Hindlimb muscle (tissue), 1 donor: ENCODE results near the gene ITPKB. TPM values are rescaled to one million over a fixed set of nuclear protein-coding genes. Genes with fewer than 3 reads are reported as not detected.
A peak's percentile ranks its signal among the peaks of the same experiment; 100 is the strongest.

Experiments used
- DNase-seq: peaks from one replicate; pipeline ENCODE4 v3.0.0-alpha.2; 2013
- polyA plus RNA-seq: library from polyadenylated mRNA; unstranded; fragments of 120-200 nt; gene quantifications from one replicate; pipeline ENCODE4 v1.2.1, GENCODE V29; 2013; ENCODE audit not compliant: insufficient read length

The ITPKB gene
- polyA plus RNA-seq, 1 donor: 25.1 TPM

DNA sequence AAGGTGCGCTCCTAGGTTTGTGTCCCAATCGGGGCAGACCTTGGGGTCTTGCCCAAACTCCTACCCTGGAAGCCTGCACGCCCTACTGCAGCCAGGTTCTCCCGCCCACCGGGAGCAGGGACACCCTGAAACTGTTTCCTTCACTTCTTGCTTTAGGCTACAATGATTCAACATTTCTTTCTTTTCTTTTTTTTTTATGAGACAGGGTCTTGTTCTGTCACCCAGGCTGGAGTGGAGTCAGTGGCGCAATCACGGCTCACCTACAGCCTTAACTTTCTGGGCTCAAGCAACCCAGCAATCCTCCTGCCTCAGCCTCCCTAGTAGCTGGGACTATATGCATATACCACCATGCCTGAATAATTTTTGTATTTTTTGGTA lies 75.8 kb downstream of the ITPKB start:
- DNase-seq: no peak

DNA sequence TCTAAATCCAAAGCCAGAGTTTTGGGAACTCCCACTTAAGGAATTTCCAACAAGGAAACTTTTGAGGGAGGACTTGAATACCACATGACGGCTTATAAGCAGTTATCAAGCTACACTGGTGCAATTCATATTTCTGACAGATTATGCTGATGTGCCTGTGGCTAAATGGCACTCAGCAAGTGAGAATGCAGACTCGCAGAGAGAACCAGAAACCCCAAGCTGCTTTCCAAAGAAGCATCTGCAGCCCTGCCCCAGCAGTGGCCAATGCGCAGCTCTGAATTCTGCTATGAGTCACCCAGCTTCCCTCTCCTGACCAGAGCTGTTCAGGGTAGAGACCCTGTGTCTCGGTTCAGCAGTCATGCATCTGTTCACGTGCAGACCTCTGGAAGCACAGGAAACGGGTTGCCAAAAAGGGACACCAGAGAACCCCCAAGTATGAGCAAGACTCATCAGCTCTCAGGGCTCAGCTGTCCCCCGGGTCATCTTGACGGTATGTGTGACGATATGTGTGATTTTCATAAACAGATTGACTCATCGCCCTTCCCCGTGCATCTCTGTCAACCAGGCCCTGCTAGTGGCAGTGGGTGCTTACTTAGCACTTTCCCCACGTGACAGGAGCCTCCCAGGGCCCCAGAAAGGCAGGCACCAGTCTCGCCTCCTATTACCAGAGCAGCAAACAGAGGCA lies 76.3 kb downstream of the ITPKB start:
- DNase-seq: peak; percentile 79

DNA sequence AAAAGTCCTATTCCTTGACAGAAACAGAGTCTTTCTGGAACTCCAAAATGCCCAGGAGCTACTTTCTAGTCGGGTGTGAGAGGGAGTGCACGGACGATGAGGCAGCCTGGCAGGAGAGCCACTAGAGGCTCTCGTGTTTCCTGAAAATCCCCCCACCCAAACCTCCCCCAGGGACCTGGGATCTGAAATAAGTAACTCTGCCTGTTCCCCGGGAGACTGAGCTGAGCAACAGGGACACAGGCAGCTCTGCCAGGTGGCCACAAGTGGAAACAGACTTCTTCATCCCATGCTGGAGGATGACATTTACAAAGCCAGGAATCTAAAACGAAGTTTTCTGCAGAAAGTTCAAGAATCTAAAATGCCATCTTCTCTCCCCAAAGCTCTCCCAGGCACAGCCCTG lies 77.1 kb downstream of the ITPKB start:
- no peak for DNase-seq

GRCh38 chr1:226661271-226661670 lies 77.8 kb downstream of the ITPKB start:
- no peak for DNase-seq

DNA sequence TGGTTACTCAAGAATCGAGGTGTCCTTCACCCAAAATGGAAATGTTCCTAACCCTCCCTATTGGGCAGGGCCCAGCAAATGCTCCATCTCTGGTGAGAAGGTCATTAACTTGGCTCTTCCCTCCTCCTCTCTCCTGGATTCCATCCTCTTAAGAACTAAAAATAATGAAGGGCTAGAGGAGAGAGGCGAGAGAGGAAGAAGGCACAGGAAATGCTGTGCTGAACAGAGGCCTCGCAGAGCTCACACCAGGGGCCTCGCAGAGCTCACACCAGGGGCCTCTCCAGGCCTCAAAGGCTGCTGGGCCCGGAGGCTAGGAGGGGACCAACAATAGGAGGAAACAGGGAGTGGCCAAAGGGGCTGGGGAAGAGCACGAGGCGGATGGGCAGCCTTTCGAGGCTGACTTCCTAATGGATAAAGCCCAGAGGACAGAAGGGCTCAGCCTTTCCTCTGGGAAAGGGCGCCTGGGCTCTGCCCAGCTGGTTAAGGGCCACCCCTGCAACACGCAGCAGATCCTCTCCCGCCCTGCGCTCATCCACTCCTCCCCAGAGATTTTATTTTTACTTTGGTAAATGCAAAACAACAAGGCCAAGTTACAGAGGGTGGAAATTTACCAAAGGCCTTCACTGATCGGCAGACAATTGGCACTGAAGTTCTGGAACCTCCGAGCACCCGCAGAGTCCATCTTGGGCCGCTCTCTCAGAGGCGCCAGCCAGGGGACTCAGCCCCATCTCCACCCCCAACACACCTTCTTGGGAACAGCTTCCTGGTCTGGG lies 78.5 kb downstream of the ITPKB start:
- DNase-seq: no peak

- no peak for DNase-seq
Observed at GRCh38 chr1:226659641-226660040, 79.4 kb downstream of the ITPKB start.

DNA sequence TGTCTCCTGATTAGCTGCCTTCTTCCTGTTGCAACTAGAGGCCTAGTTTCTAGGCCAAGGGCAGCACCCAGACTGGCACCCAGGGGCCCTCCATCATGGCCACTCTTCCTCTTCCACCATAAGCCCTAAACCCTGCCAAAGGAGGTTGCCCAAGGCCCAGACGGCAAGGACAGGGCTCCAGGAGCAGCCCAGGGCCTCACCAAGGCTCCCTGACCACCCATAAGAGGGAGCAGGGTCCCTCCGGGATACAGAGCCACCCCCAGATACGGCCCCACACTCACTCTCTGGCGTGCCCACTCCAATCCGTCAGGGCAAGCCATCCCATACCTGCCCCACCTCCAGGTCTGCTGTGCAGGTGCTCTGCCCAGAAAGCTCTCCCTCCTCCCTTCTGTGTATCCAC lies 79.9 kb downstream of the ITPKB start:
- no peak for DNase-seq

- no peak for DNase-seq
Observed at GRCh38 chr1:226658546-226659125, 80.4 kb downstream of the ITPKB start.

GRCh38 chr1:226657895-226658545 lies 81.1 kb downstream of the ITPKB start:
- DNase-seq: no peak

GRCh38 chr1:226656601-226657277 lies 82.3 kb downstream of the ITPKB start:
- DNase-seq: no peak

GRCh38 chr1:226656201-226656600 lies 82.9 kb downstream of the ITPKB start:
- no peak for DNase-seq

DNA sequence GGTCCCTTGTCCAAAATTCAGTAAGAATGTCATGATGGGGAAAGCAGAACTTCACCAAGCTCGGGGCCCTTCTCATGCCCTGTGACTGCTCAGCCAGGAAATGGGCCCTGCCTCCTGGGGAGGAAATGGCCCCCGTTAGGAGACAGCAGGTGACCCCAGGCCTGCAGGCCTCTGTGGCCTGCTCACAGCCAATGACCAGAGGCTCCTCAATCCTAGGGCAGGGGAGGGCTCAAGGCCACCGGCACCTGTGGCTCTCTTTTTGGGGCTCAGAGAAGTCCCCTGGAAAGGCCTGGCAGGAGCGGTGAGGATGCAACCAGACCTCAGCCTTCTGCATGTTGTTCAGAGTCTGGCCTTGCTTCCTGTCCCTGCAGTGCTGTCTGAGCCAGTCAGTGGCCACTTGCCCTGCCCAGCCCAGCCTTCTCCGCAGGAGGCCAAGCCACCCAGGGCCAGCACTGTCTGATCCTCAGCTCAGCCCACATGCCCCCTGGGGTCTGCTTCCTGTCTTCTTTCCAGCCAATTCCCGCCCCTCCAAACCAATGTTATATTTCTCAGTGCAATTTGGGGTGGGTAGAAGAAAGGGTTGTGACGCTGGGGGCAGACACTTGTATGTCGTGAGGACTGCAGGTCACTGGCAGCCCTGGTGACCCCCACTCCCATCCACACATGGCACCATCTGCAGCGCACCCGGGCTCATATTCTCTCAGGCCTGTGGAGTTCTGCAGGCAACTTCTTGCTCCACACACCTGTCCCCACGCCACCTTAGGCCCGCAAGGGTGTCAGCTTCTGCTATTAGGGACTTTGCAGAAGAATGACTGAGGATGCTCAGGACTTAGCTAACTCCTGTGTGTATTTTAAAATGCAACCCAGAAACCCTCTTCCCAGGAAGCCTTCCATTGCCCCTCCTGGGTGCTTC lies 83.6 kb downstream of the ITPKB start:
- no peak for DNase-seq

GRCh38 chr1:226654668-226655055 lies 84.4 kb downstream of the ITPKB start:
- DNase-seq: no peak

DNA sequence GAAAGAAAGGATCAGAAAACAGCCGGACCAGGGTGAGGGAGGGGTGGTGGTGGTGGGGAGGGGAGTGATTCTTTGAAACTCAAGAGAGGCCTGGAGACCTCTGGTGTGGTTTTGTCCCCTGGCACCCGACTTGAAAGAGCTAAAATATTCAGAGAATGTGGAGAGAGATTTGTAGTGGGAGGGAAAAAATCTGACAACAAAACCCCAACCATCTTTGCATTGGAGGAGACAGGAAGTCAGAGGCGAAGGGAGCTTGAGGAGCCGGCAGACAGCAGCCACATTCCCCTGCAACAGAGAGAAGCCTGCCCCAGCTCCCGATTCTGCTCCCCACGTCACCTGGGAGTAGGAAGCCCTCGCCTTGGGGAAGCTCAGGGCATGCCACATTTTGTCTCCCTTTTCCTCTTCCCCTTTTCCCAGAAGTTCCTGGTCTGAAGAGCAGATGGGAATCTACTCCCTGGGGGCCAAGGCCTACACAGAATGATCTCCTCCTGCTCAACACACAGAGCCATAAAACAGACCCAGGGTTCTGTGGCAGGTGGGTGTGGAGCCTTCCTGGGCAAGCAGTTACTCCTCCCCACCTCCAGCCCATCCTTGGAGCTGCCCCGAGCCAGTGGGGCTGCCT lies 84.9 kb downstream of the ITPKB start:
- DNase-seq: no peak

- DNase-seq: no peak
Observed at GRCh38 chr1:226653311-226653921, 85.7 kb downstream of the ITPKB start.

- DNase-seq: no peak
Observed at GRCh38 chr1:226652613-226653012, 86.5 kb downstream of the ITPKB start.

DNA sequence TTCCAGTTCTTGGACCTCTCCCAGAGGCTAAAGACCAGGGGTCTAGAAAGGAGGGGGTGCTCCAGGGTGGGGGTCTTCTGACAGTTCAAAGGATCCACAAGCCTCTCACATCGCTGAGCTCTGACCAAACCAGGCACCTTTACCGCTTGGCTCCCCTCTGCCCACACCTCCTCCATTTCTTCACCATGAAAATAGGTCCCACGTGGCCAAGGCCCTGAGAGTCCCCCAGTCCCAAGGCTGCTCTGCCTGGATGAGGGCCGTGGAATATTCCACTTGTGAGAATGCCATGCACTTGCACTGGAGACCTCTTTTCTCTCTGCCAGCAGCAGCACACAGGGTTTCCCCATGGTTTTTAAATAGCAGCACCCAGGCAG lies 87.4 kb downstream of the ITPKB start:
- no peak for DNase-seq

GRCh38 chr1:226651041-226651731 lies 87.9 kb downstream of the ITPKB start:
- no peak for DNase-seq

- DNase-seq: no peak
Observed at GRCh38 chr1:226650236-226650841, 88.7 kb downstream of the ITPKB start.

DNA sequence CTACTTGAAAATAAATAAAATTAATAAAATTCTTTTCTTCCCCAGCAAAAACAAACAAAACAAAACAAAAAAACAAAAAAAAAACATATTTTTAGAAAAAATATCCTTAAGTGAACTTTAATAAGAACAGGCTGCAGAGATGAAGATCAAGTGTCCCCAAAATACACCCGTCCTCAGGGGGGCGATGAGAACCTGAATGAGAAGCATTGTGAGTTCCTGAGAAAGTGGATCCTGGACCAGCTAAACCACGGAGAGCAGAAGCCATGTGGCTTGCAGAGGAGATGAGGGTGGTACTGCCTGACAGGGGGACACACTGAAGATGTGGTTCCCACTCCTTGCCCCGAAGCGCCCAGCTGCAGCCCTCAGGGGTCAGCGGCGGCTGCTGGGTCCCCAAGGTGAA lies 89.3 kb downstream of the ITPKB start:
- DNase-seq: no peak
